GM21619 (cell line): Measurements from ENCODE around the gene GARNL3.

Source experiments
- ATAC-seq: cut with Tn5 transposase; IDR thresholded peaks from one replicate; pipeline ENCODE4 v1.9.1; 2021; ENCODE audit not compliant: unreplicated experiment

GARNL3 gene

GRCh38 chr9:127232833-127233549, 31.6 kb upstream of the GARNL3 start:
- no peak for ATAC-seq

GRCh38 chr9:127233550-127233949, 31.0 kb upstream of the GARNL3 start:
- no peak for ATAC-seq

- ATAC-seq: no peak
Observed at GRCh38 chr9:127233989-127234388, 30.6 kb upstream of the GARNL3 start.

GRCh38 chr9:127237801-127238200, 26.8 kb upstream of the GARNL3 start:
- ATAC-seq: no peak

- no peak for ATAC-seq
Observed at GRCh38 chr9:127241354-127241753, 23.2 kb upstream of the GARNL3 start.

- ATAC-seq: peak; percentile 100
Observed at GRCh38 chr9:127244609-127245601, 19.7 kb upstream of the GARNL3 start.

GRCh38 chr9:127245637-127246164, 18.9 kb upstream of the GARNL3 start:
- no peak for ATAC-seq

- no peak for ATAC-seq
Observed at GRCh38 chr9:127248241-127248640, 16.3 kb upstream of the GARNL3 start.

- no peak for ATAC-seq
Observed at GRCh38 chr9:127249877-127250276, 14.7 kb upstream of the GARNL3 start.

- no peak for ATAC-seq
Observed at GRCh38 chr9:127250896-127251391, 13.6 kb upstream of the GARNL3 start.

GRCh38 chr9:127252410-127253318, 11.9 kb upstream of the GARNL3 start:
- ATAC-seq: no peak

GRCh38 chr9:127253446-127253845, 11.1 kb upstream of the GARNL3 start:
- no peak for ATAC-seq

GRCh38 chr9:127255692-127256091, 8.9 kb upstream of the GARNL3 start:
- ATAC-seq: no peak

GRCh38 chr9:127256324-127256723, 8.2 kb upstream of the GARNL3 start:
- ATAC-seq: no peak

- no peak for ATAC-seq
Observed at GRCh38 chr9:127258606-127259471, 5.7 kb upstream of the GARNL3 start.

GRCh38 chr9:127262602-127263001, 2.0 kb upstream of the GARNL3 start:
- ATAC-seq: no peak

GRCh38 chr9:127263237-127263636, 1.3 kb upstream of the GARNL3 start:
- no peak for ATAC-seq

- ATAC-seq: no peak
Observed at GRCh38 chr9:127263664-127264063, 910 bp upstream of the GARNL3 start.

GRCh38 chr9:127267793-127268525, 3.4 kb downstream of the GARNL3 start:
- ATAC-seq: no peak
